Measurements from ENCODE around the gene NCK1. TPM values are rescaled to one million over a fixed set of nuclear protein-coding genes. Genes with fewer than 3 reads are reported as not detected.

The NCK1 gene
- total RNA-seq, 1 donor from 2014 or later, result 63.0 TPM

- no peak for ATAC-seq
- TF ChIP-seq CTCF (IDR thresholded peaks at IDR 0.05), result no peak
- intact Hi-C loops (cut with DNase I), result no loop called here
These were observed 51.2 kb downstream of the NCK1 start for GRCh38 chr3:136913168-136913567.

GRCh38 chr3:136914739-136915138 is 52.7 kb downstream of the NCK1 start:
- intact Hi-C loops (cut with DNase I), result no loop called here
- Histone ChIP-seq H3K4me1 (peaks cover 16% of the 10 kb centered on the region), H3K36me3 (no peaks in the 10 kb centered on the region), H3K4me3 (no peak overlapping the region), H3K27ac (no peak overlapping the region), H3K9me3 (no peaks in the 10 kb centered on the region), H3K27me3 (ENCODE audit: low read depth) (no peaks in the 10 kb centered on the region)
- no peak for TF ChIP-seq CTCF (IDR thresholded peaks at IDR 0.05)
- DNase-seq, result no peak
- no peak for ATAC-seq

More at GRCh38 chr3:136913168-136913567, 51.2 kb downstream of the NCK1 start:
- Histone ChIP-seq H3K36me3 (no peaks in the 10 kb centered on the region), H3K9me3 (no peaks in the 10 kb centered on the region), H3K4me1 (peaks cover 15% of the 10 kb centered on the region), H3K27me3 (ENCODE audit: low read depth) (no peaks in the 10 kb centered on the region), H3K27ac (no peak overlapping the region), H3K4me3 (no peak overlapping the region)
- DNase-seq, result no peak

- TF ChIP-seq CTCF (IDR thresholded peaks at IDR 0.05), result no peak
- peaks cover 19% of the 10 kb centered on the region for H3K4me1 ChIP-seq
- intact Hi-C loops (cut with DNase I), result no loop called here
- DNase-seq (no peak), ATAC-seq (no peak)
- H3K4me3 ChIP-seq, result no peak overlapping the region
- H3K9me3 ChIP-seq, result no peaks in the 10 kb centered on the region
- no peaks in the 10 kb centered on the region for H3K36me3 ChIP-seq
- H3K27ac ChIP-seq, result no peak overlapping the region
- no peaks in the 10 kb centered on the region for H3K27me3 ChIP-seq (ENCODE audit: low read depth)
These were observed 54.2 kb downstream of the NCK1 start for GRCh38 chr3:136916223-136916622.

GRCh38 chr3:136919799-136920580 is 58.0 kb downstream of the NCK1 start:
- H3K4me3 ChIP-seq, result no peak overlapping the region
- DNase-seq, result no peak
- H3K4me1 ChIP-seq, result peaks cover 24% of the 10 kb centered on the region
- no peaks in the 10 kb centered on the region for H3K36me3 ChIP-seq
- peak overlapping the region; percentile 4 for H3K27ac ChIP-seq
- peak in 1 of 2 donors; percentile 54 for ATAC-seq
- no peaks in the 10 kb centered on the region for H3K9me3 ChIP-seq
- intact Hi-C loops (cut with DNase I), result no loop called here
- H3K27me3 ChIP-seq (ENCODE audit: low read depth), result no peaks in the 10 kb centered on the region
- TF ChIP-seq CTCF (IDR thresholded peaks at IDR 0.05), result no peak

- Histone ChIP-seq H3K4me1 (peaks cover 25% of the 10 kb centered on the region), H3K4me3 (no peak overlapping the region), H3K9me3 (no peaks in the 10 kb centered on the region), H3K27ac (no peak overlapping the region), H3K36me3 (no peaks in the 10 kb centered on the region), H3K27me3 (ENCODE audit: low read depth) (no peaks in the 10 kb centered on the region)
- intact Hi-C loops (cut with DNase I), result no loop called here
- TF ChIP-seq CTCF (IDR thresholded peaks at IDR 0.05), result no peak
- DNase-seq (no peak), ATAC-seq (no peak)
These were observed 59.0 kb downstream of the NCK1 start for GRCh38 chr3:136920904-136921611.

All from lower lobe of right lung (tissue), 2 donors.